Muscle of leg (tissue), 11 donors: ENCODE results near the gene STK4. TPM values are rescaled to one million over a fixed set of nuclear protein-coding genes. Genes with fewer than 3 reads are reported as not detected.
A peak's percentile ranks its signal among the peaks of the same experiment; 100 is the strongest.
"Not testable (repeated sequence)": the region's sequence is repeated elsewhere in the genome, so short reads cannot be mapped to it uniquely, and the experiment has no call there.

ENCODE experiments used
- DNase-seq: peaks from one replicate; pipeline ENCODE4 v3.0.0; 2013
- H3K27ac ChIP-seq: one replicate; pipeline ENCODE4 v1.5.1; 2013; ENCODE audit warnings: mild to moderate bottlenecking, low read length, control low read depth
- H3K27me3 ChIP-seq: one replicate; pipeline ENCODE4 v1.6.1; 2013; ENCODE audit warnings: low read length; ENCODE audit not compliant: control insufficient read depth, insufficient read depth
- H3K36me3 ChIP-seq: one replicate; pipeline ENCODE4 v1.6.1; 2013; ENCODE audit warnings: low read length; ENCODE audit not compliant: control insufficient read depth, insufficient read depth
- H3K4me1 ChIP-seq: one replicate; pipeline ENCODE4 v1.6.1; 2013; ENCODE audit warnings: low read length; ENCODE audit not compliant: control insufficient read depth, insufficient read depth
- H3K4me3 ChIP-seq: one replicate; pipeline ENCODE4 v1.5.1; 2013; ENCODE audit warnings: low read length, control low read depth
- H3K9me3 ChIP-seq: replicated peaks from 2 replicates; pipeline ENCODE4 v1.6.1; 2013; ENCODE audit warnings: low read depth, low read length; ENCODE audit not compliant: control insufficient read depth
- WGBS: methylation state at CpG from one replicate; pipeline ENCODE4 v1.1.5; 2013; ENCODE audit warnings: missing lambda C conversion rate; ENCODE audit not compliant: insufficient coverage; 5-methylcytosine and 5-hydroxymethylcytosine counted together
- polyA plus RNA-seq, 8 donors: library from polyadenylated mRNA; unstranded; fragments of 120-200 nt; gene quantifications; one replicate each; pipeline versions ENCODE4 v1.2.1 to v1.2.3, GENCODE V29; 2013; ENCODE audit warnings: inconsistent platforms in 1 of 8, low replicate concordance in 1 of 8; ENCODE audit not compliant: insufficient read length in 8 of 8, insufficient read depth in 1 of 8
- total RNA-seq: library from RNA; stranded (reverse); fragments of 120-200 nt; gene quantifications from one replicate; pipeline ENCODE4 v1.2.4, GENCODE V29; 2013

STK4 gene
- total and polyA plus RNA-seq, 9 donors: 7.7 to 11.7 (median 8.8) TPM

GRCh38 chr20:45008521-45009049, 42.3 kb downstream of the STK4 start:
- no peak overlapping the region for H3K27ac ChIP-seq
- peaks cover 5% of the 10 kb centered on the region for H3K36me3 ChIP-seq
- DNase-seq: no peak
- H3K9me3 ChIP-seq: no peaks in the 10 kb centered on the region
- H3K27me3 ChIP-seq: no peaks in the 10 kb centered on the region
- H3K4me3 ChIP-seq: no peak overlapping the region
- no peaks in the 10 kb centered on the region for H3K4me1 ChIP-seq

GRCh38 chr20:45010399-45010828, 44.1 kb downstream of the STK4 start:
- DNase-seq: no peak
- Histone ChIP-seq H3K27ac (no peak overlapping the region), H3K4me1 (no peaks in the 10 kb centered on the region), H3K36me3 (peaks cover 5% of the 10 kb centered on the region), H3K9me3 (no peaks in the 10 kb centered on the region), H3K27me3 (no peaks in the 10 kb centered on the region), H3K4me3 (no peak overlapping the region)

- DNase-seq: peak; percentile 68
- no peaks in the 10 kb centered on the region for H3K4me1 ChIP-seq
- no peaks in the 10 kb centered on the region for H3K9me3 ChIP-seq
- no peaks in the 10 kb centered on the region for H3K27me3 ChIP-seq
- no CpG with 5 or more reads among the region's 2 CpGs for WGBS
- peaks cover 5% of the 10 kb centered on the region for H3K36me3 ChIP-seq
- no peak overlapping the region for H3K4me3 ChIP-seq
- no peak overlapping the region for H3K27ac ChIP-seq
Measured at GRCh38 chr20:45011108-45011526, 44.8 kb downstream of the STK4 start.

GRCh38 chr20:45012682-45013302, 46.5 kb downstream of the STK4 start:
- Histone ChIP-seq H3K4me3 (no peak overlapping the region), H3K27me3 (no peaks in the 10 kb centered on the region), H3K9me3 (no peaks in the 10 kb centered on the region), H3K4me1 (no peaks in the 10 kb centered on the region), H3K36me3 (no peaks in the 10 kb centered on the region), H3K27ac (no peak overlapping the region)
- DNase-seq: no peak
- WGBS: no CpG with 5 or more reads among the region's 3 CpGs

- not testable (repeated sequence) for H3K27ac ChIP-seq, H3K4me3 ChIP-seq, H3K36me3 ChIP-seq, H3K9me3 ChIP-seq, H3K4me1 ChIP-seq, H3K27me3 ChIP-seq, DNase-seq
- no CpG with 5 or more reads among the region's 8 CpGs for WGBS
Measured at GRCh38 chr20:45014131-45014530, 47.8 kb downstream of the STK4 start.

- Histone ChIP-seq H3K4me1 (no peaks in the 10 kb centered on the region), H3K27me3 (no peaks in the 10 kb centered on the region), H3K36me3 (peaks cover 2% of the 10 kb centered on the region), H3K9me3 (no peaks in the 10 kb centered on the region), H3K27ac (no peak overlapping the region), H3K4me3 (no peak overlapping the region)
- DNase-seq: peak; percentile 3
- 100% methylated on average over 2 of the region's 4 CpGs for WGBS
Measured at GRCh38 chr20:45014671-45015415, 48.5 kb downstream of the STK4 start.

- 50% methylated on average over 1 of the region's 5 CpGs for WGBS
- peaks cover 2% of the 10 kb centered on the region for H3K36me3 ChIP-seq
- no peak overlapping the region for H3K27ac ChIP-seq
- no peaks in the 10 kb centered on the region for H3K9me3 ChIP-seq
- H3K4me3 ChIP-seq: no peak overlapping the region
- H3K27me3 ChIP-seq: no peaks in the 10 kb centered on the region
- peak; percentile 73 for DNase-seq
- no peaks in the 10 kb centered on the region for H3K4me1 ChIP-seq
Measured at GRCh38 chr20:45016089-45016671, 49.9 kb downstream of the STK4 start.

- Histone ChIP-seq H3K27ac (no peak overlapping the region), H3K9me3 (no peaks in the 10 kb centered on the region), H3K27me3 (no peaks in the 10 kb centered on the region), H3K4me3 (no peak overlapping the region), H3K36me3 (peaks cover 2% of the 10 kb centered on the region), H3K4me1 (no peaks in the 10 kb centered on the region)
- 38% methylated on average over 2 of the region's 5 CpGs for WGBS
- no peak for DNase-seq
Measured at GRCh38 chr20:45017281-45017680, 51.0 kb downstream of the STK4 start.

- Histone ChIP-seq H3K27ac (no peak overlapping the region), H3K36me3 (peaks cover 2% of the 10 kb centered on the region), H3K4me1 (no peaks in the 10 kb centered on the region)
Measured at GRCh38 chr20:45017857-45018256, 51.5 kb downstream of the STK4 start.

GRCh38 chr20:45019027-45019761, 52.9 kb downstream of the STK4 start:
- Histone ChIP-seq H3K27me3 (no peaks in the 10 kb centered on the region), H3K36me3 (peaks cover 2% of the 10 kb centered on the region), H3K27ac (no peak overlapping the region), H3K4me1 (no peaks in the 10 kb centered on the region), H3K4me3 (no peak overlapping the region), H3K9me3 (no peaks in the 10 kb centered on the region)
- no peak for DNase-seq
- no CpG with 5 or more reads among the region's 4 CpGs for WGBS

More at GRCh38 chr20:45017857-45018256, 51.5 kb downstream of the STK4 start:
- peak; percentile 9 for DNase-seq
- Histone ChIP-seq H3K27me3 (no peaks in the 10 kb centered on the region), H3K4me3 (no peak overlapping the region), H3K9me3 (no peaks in the 10 kb centered on the region)
